ENCODE measurements around the gene FAM216B. TPM values are rescaled to one million over a fixed set of nuclear protein-coding genes. Genes with fewer than 3 reads are reported as not detected.

Gene FAM216B
- total and polyA plus RNA-seq, 2 of the 13 experiments (the other 11 are each of a cell fraction or from before 2014, with no cell fraction given) = not detected

- TF ChIP-seq, protein P1, sequence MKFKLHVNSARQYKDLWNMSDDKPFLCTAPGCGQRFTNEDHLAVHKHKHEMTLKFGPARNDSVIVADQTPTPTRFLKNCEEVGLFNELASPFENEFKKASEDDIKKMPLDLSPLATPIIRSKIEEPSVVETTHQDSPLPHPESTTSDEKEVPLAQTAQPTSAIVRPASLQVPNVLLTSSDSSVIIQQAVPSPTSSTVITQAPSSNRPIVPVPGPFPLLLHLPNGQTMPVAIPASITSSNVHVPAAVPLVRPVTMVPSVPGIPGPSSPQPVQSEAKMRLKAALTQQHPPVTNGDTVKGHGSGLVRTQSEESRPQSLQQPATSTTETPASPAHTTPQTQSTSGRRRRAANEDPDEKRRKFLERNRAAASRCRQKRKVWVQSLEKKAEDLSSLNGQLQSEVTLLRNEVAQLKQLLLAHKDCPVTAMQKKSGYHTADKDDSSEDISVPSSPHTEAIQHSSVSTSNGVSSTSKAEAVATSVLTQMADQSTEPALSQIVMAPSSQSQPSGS (CRISPR knock-in tag; IDR thresholded peaks at IDR 0.05) = no peak
These were observed 27.7 kb upstream of the FAM216B start (continued) for GRCh38 chr13:42753697-42754096.

GRCh38 chr13:42754801-42755510 is 26.4 kb upstream of the FAM216B start:
- DNase-seq (ENCODE audit: low spot score) (no peak), FAIRE-seq (no peak), ATAC-seq (no peak)
- H3K36me3 ChIP-seq (replicated peaks in 1 of 2; ENCODE audit: control insufficient read depth in 1 of 2, insufficient read depth in 2 of 2, low read length in 2 of 2) = no peaks in the 10 kb centered on the region
- TF ChIP-seq RELA (CRISPR knock-in tag; IDR thresholded peaks at IDR 0.05) = no peak
- no peak for TF ChIP-seq TSC22D2 (CRISPR knock-in tag; IDR thresholded peaks at IDR 0.05; ENCODE audit: borderline replicate concordance)
- no peak for TF ChIP-seq GABPA (IDR thresholded peaks at IDR 0.05; ENCODE audit: low read depth, low read length)
- no peak for TF ChIP-seq GABPA (CRISPR knock-in tag; IDR thresholded peaks at IDR 0.05; ENCODE audit: low read depth)
- no peak for TF ChIP-seq FUBP1 (CRISPR knock-in tag; IDR thresholded peaks at IDR 0.05; ENCODE audit: borderline replicate concordance)
- TF ChIP-seq THAP11 (CRISPR knock-in tag; IDR thresholded peaks at IDR 0.05) = no peak
- no peak for TF ChIP-seq SETDB1 (CRISPR knock-in tag; IDR thresholded peaks at IDR 0.05; ENCODE audit: borderline replicate concordance)
- no peak for TF ChIP-seq NFATC3 (CRISPR knock-in tag; IDR thresholded peaks at IDR 0.05)
- TF ChIP-seq ZNF737 (CRISPR knock-in tag; IDR thresholded peaks at IDR 0.05; ENCODE audit: borderline replicate concordance) = no peak
- TF ChIP-seq HNRNPLL (IDR thresholded peaks at IDR 0.05; ENCODE audit: low read depth, low read length, poor library complexity, severe bottlenecking) = no peak
- no peak for TF ChIP-seq ZNF512 (CRISPR knock-in tag; IDR thresholded peaks at IDR 0.05)
- TF ChIP-seq DRAP1 (CRISPR knock-in tag; IDR thresholded peaks at IDR 0.05) = no peak
- TF ChIP-seq ZNF775 (CRISPR knock-in tag; IDR thresholded peaks at IDR 0.05; ENCODE audit: borderline replicate concordance) = no peak
- TF ChIP-seq NFIC (IDR thresholded peaks at IDR 0.05; ENCODE audit: low read length) = no peak
- TF ChIP-seq MED1 (CRISPR knock-in tag; IDR thresholded peaks at IDR 0.05) = no peak
- H3K9me3 ChIP-seq (ENCODE audit: low read length) = no peaks in the 10 kb centered on the region; the same call in 1 of the 2 replicates
- no peak overlapping the region for H3K27ac ChIP-seq (ENCODE audit: extremely low read length, insufficient read depth, low read length)
- no peaks in the 10 kb centered on the region for H3K4me1 ChIP-seq (ENCODE audit: insufficient read depth, low read length)
- no peak overlapping the region for H3K4me3 ChIP-seq (replicated peaks in 1 of 3; ENCODE audit: insufficient read depth in 1 of 3, low read depth in 2 of 3, low read length in 3 of 3)
- no peaks in the 10 kb centered on the region for H3K27me3 ChIP-seq (ENCODE audit: control insufficient read depth in 1 of 2, insufficient read depth in 2 of 2, low read length in 2 of 2)
- no peak overlapping the region for H2AFZ ChIP-seq (ENCODE audit: low read length)
- no peak overlapping the region for H3K9ac ChIP-seq (ENCODE audit: insufficient read depth, low read depth, low read length)
- POLR2A ChIA-PET = no interaction called here
- H3K4me2 ChIP-seq (ENCODE audit: low read depth, low read length) = no peak overlapping the region
- WGBS (ENCODE audit: low lambda C conversion rate) = 0% methylated on average over 1 of the region's 1 CpG
- intact Hi-C loops (cut with micrococcal nuclease; ENCODE audit: unreplicated experiment) = no loop called here
- in situ Hi-C loops (cut with HindIII; ENCODE audit: extremely low pct_ligation_motif_present, low pct_unique_long_range_greater_than_20kb) = no loop called here
- no peaks in the 10 kb centered on the region for H4K20me1 ChIP-seq (ENCODE audit: insufficient read depth, low read length)
- BruUV-seq (replicated peaks) = no TSS peak
- H3K79me2 ChIP-seq (ENCODE audit: insufficient read depth, low read length) = no peaks in the 10 kb centered on the region
- CTCF ChIA-PET (ENCODE audit: low intra/inter-chr PET ratio, low total read pairs) = no interaction called here

All from HepG2 (cell line).